Hindlimb muscle (tissue), 1 donor: Measurements from ENCODE around the gene PDCD7. TPM values are rescaled to one million over a fixed set of nuclear protein-coding genes. Genes with fewer than 3 reads are reported as not detected.
A peak's percentile ranks its signal among the peaks of the same experiment; 100 is the strongest.
"Not testable (repeated sequence)": the region's sequence is repeated elsewhere in the genome, so short reads cannot be mapped to it uniquely, and the experiment has no call there.

Source experiments
- DNase-seq: peaks from one replicate; pipeline ENCODE4 v3.0.0-alpha.2; 2013
- polyA plus RNA-seq: library from polyadenylated mRNA; unstranded; fragments of 120-200 nt; gene quantifications from one replicate; pipeline ENCODE4 v1.2.1, GENCODE V29; 2013; ENCODE audit not compliant: insufficient read length

PDCD7 gene
- polyA plus RNA-seq, 1 donor: 25.7 TPM

DNA sequence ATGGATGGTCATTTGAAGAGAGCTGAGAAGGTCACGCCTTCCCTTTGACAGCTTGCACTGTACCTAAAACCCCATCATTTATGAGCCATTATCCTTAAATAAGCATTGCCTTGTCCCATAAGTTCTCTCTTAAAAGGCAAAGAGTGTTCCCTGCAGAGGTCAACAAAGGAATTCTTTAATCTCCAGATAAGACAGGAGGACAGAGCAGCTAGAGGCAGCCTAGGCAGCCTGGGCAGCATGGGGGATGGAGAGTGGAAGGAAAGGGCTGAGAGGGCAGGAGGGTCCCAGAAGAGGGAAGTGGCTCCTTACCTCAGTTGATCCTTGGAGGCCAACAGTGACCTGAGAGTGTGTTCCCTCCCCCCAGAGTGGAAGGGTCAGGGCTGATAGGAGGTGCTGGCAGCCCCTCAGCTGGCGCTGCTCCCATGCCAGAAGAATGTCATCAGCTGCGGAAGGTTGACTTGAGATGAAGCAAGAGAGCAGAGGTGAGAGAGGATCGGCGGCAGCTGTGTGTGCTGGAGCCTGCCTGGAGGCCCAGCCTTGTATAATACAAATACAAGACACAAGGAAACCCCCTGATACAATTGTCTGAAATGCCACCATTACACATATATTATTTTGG lies 44.3 kb downstream of the PDCD7 start:
- DNase-seq: no peak

DNA sequence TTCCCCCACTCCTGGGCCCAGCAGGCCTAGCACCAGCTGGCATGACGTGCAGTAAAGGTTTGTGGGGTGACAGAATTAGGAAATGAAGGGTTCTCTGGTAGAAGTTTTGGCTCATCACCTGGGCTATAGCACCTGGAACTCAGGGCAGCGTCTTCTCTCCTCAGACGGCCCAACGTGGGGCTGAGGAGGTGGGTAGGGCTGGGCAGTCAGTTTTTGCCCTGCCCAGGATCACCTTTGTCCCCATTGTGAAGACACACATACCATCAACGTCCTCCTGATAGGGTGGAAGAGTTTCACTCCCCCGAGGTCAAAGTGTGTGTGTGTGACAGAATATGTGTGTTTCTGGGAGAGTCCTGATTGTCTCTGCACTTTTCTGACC lies 45.0 kb downstream of the PDCD7 start:
- no peak for DNase-seq

DNA sequence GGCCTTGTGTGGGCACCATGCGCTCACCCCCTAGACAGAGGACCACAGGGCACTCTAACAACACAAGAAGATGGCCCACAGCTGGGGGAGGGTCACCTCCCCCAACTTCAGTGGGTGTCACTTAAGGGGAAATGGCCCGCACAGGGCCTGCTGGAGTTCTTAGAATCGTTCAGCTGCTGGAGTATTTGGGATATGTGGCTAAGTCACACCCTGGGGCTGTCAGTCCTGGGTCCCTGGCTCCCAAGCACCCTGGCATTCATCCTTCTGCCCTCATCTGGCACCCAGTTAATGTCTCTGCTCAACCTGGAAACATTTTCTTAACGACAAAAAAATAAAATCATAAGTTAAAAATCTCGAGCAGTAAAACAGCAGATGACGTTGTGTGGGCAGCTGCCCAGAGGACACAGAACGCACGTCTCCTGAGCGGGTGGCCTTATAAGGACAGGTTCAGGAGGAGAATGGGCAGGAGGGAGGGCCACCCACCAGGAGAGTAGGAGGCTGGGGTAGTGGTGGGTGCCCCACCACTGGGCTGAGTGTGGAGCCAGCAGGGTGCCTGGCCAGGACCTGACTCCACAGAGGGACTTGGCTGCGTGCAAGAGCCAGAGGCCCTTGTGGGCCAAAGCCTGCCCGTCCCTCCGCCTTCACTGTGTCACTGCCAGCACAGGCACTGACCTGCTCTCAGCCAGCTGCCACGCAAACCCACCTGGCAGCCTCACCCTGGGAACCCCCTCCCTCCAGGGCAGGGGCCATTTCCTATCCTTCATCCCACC lies 45.5 kb downstream of the PDCD7 start:
- DNase-seq: peak; percentile 44

DNA sequence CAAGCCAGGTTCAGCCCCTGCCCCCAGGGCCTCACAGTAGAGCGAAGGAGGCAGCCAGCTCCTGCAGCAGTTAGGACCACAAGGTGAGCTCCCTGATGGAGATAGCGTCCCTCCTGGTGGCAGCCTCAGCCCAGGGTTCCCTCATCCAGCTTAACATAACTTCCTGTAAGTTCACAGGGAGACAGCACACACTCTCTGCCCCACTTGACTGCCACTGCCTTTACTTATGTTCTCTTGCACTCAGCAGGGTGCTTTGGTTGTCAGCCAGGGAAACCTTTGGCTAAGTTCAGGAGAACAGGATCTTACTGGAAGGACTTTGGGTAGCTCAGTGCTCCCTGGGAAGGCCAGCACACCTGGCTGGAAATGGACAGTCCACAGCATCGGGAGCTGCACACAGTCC lies 46.2 kb downstream of the PDCD7 start:
- DNase-seq: no peak

DNA sequence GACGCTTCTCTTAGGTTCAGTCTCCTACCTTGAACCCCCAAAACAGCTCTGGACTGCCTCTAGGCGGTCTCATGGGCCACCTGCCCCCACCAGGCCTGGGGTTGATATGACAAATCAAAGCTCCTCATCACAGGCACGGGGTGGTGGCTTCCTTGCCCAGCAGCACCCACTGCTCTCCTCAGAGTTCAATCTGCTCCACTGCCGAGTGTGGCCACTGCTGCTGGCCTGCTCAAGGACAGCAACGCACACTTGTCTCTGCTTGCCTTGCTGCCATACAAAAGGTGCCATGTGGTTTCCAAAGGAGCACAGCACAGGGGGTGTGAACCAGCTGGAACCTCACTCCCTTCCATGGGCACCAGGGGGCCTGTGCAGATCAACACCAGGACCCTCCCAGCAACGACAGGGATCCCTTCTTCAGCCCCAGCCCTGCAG lies 46.9 kb downstream of the PDCD7 start:
- no peak for DNase-seq

DNA sequence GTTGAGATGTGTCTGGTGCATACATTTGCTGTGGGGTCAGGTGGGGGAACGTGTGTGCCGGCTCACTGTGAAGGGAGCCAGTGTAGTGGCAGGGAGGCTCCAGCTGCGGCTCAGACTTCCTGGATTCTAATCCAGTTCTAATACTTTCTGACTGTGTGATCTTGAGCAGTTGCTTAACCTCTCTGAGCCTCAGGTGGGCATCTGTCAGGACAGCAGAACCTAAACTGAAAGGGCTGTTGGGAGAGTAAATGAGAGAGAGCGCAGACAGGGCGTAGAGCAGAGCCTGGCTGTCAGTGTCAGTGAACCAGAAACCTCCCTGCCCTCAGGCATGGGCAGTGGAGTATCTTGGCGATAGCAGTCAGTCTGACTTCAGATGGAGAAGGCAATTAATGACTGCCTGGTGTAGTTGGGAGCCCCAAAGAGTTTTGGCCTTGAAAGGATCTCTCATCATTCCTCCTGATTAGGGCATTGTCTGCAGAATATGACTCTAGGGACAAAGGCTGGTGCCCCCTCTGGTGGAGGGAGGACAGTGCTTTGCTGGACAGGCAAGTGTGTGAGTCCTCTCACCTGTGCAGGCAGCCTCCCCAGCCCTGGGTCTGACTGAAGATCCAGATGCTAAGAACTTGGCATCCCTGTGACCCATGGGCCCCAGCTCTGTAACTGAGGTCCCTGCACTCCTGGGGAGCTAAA lies 47.5 kb downstream of the PDCD7 start:
- DNase-seq: no peak

DNA sequence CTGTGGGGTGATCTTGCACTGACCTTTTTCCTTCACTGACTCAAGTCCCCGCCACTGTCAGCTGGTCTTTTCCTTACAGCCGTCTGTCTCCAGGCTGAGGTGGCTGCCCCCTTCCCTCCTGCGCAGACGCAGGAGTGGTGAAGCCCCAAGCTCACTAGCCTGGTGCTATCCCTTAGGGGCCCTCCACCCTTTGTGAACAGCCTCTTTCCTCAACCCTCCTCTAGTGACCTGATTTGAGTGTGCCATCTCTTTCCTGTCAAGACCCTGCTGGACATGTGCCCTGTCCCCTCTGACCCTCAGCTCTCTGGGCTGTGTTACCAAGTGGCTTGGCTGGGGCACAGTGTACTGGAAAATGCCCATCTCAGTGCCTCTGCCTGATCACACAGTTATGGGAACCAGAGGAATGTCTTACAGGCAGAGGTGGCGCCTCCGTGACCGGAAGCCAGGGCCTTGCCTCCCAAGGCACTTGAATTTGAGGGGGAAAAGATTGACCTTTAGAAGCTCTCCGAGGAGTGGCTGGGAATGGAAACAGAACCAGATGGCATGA lies 48.3 kb downstream of the PDCD7 start:
- no peak for DNase-seq

DNA sequence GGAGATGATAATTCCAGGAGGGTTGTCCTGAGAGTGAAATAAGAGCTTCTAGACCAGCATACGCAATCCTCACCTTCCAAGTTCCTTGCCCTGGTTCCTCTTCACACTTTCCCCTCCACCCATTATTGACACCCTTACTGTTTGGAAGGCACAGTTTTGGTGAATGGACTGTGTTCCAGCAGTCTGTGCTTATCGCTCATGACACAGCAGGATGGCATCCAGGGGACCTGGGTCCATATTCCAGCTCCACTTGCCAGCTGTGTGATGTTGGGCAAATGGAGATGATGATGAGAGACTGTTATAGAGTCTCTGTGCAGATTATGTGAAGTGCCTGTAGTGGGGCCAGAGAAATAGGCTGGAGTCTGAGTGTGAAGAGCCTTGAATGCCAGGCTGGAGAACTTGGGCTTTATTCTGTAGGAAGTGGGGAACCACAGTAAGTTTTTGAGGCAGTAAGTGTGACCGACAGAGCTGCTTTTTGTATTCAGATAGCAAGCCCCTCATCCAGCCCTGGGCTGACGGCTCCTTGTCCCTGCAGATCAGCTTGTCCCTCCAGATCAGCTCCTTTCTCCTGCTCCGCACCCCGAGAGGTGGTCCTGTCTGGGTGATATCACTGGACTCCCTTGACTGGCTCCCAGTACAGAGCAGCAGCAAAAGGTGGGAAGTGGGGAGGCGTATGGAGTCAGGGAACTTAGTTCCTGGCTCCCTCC lies 49.0 kb downstream of the PDCD7 start:
- no peak for DNase-seq

DNA sequence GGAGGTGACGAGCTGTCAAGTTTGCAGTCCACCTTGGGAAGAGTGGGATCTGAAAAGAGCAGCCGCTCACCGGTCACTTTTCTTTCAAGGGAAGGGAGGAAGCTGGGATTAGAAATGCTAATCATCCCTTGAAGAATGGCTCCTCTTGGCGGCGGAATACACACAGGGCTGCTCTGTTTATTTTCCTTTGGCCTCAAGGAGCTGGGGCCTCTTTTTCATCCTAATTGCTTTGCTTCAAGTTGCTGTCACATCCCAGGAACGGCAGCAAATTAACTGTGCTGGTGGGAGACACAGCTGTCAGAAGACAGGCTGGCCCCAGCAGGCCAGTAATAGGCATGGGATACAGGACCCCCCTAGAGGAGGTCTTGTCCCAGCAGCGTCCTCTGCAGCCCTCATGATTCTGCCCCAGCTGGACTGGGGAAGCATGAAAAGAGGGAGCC lies 50.3 kb downstream of the PDCD7 start:
- no peak for DNase-seq

DNA sequence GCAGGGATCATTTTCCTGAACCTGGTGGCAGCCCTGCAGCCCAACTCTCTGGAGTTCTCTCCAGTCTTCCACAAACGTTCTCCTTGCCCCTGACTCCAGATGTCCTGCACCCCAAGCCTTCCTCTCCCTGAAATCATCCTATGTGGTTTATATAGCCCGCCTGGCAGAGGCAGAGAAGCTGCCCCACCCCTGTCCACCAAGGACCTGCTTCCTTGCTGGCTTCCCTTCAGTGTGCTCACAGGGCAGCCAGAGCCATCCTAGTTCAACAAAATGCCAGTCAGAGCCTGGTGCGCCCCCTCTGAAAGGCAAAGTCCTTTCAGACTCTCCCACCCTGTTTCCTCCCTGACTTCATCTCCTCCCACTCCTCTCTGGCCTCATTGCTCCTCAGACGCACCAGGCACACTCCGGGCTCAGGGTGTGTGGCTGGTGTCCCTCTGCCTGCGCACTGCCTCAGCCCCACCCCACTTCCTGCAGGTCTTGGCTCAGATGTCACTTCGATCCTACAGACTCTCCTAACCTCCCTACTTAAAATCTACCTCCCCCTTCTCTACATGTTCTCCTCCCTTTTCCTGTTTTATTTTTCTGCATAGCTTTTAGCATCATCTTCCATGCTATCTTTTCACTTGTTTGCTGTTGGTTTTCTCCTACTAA lies 51.2 kb downstream of the PDCD7 start:
- DNase-seq: no peak

DNA sequence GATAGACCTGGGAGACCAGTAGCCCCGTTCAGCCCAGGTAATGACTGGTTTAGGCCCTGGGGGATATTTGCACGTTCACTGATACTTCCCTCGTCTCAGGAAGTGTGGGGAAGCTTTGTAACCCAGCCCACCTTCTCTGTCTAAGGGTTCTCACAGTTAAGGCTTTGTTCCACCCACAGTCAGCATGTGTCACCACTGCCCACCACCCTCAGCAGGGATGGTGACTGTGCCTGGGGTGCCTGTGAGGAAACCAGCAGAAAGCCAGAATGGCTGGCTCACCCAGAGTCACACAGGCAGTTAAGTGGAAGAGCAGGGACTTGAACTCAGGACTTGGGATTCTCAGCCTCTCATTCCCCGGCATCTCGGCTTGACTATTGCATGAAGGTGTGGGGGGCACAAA lies 51.9 kb downstream of the PDCD7 start:
- no peak for DNase-seq

DNA sequence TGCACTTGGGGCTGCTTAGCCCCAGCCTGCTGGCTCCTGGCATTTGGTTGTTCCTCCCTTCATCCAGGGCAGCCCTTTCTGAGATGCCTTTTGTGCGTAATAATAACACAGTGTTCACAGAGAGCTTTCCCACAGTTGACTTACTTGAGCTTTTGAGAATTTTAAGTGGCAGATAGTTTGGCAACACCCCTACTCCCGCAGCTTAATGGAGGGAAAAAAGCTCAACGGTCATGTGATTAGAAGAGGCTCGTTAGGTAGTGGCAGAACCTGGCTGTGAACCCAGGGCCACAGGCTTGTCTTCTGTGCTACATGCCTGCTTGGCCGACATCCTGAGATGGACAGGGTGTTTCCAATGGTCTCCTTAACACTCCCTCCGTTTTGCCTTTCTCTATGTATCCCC lies 52.3 kb downstream of the PDCD7 start:
- no peak for DNase-seq

DNA sequence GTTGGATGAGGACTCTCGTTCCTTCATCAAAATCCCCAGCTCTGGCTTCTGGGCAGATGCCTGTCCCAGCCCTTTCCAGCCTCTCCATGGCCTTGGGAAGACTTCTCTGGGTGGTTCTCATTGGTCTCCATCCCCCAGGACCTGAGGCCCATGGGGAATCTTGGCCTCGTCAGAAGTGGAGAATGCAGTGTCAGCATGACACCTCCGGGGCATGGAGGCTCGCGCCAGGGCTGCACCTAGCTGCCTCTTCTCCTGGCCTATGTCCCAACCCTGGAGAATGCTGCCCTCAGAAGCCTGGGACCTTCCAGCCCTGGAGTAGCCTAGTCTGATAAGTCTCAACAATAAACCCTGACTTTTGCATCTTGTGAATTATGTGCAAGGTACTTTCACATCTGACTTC lies 54.0 kb downstream of the PDCD7 start:
- no peak for DNase-seq

DNA sequence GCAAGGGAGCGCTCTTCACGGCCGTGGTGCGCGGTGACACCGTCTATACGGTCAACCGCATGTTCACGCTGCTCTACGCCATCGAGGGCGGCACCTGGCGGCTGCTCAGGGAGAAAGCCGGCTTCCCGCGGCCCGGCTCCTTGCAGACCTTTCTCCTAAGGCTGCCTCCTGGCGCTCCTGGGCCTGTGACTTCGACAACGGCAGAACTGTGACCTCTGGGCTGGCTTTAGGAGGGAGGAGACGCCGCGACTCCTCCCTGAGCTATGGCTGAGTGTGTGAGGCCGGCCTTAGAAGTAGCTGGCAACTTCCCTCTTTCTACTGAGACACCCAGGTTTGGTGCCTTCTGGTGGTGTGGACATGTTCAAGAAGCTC lies 55.6 kb downstream of the PDCD7 start:
- peak; percentile 68 for DNase-seq

DNA sequence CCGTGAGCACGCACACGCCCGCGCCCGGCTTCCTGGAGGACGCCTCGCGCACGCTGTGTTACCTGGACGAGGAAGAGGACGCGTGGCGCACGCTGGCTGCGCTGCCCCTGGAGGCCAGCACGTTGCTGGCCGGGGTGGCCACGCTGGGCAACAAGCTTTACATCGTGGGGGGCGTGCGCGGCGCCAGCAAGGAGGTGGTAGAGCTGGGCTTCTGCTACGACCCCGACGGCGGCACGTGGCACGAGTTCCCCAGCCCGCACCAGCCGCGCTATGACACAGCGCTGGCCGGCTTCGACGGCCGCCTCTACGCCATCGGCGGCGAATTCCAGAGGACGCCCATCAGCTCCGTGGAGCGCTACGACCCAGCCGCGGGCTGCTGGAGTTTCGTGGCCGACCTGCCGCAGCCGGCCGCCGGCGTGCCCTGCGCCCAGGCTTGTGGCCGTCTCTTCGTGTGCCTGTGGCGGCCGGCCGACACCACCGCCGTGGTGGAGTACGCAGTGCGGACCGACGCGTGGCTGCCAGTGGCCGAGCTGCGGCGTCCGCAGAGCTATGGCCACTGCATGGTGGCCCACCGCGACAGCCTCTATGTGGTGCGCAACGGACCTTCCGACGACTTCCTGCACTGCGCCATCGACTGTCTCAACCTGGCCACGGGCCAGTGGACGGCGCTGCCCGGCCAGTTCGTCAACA lies 56.2 kb downstream of the PDCD7 start:
- DNase-seq: no peak

DNA sequence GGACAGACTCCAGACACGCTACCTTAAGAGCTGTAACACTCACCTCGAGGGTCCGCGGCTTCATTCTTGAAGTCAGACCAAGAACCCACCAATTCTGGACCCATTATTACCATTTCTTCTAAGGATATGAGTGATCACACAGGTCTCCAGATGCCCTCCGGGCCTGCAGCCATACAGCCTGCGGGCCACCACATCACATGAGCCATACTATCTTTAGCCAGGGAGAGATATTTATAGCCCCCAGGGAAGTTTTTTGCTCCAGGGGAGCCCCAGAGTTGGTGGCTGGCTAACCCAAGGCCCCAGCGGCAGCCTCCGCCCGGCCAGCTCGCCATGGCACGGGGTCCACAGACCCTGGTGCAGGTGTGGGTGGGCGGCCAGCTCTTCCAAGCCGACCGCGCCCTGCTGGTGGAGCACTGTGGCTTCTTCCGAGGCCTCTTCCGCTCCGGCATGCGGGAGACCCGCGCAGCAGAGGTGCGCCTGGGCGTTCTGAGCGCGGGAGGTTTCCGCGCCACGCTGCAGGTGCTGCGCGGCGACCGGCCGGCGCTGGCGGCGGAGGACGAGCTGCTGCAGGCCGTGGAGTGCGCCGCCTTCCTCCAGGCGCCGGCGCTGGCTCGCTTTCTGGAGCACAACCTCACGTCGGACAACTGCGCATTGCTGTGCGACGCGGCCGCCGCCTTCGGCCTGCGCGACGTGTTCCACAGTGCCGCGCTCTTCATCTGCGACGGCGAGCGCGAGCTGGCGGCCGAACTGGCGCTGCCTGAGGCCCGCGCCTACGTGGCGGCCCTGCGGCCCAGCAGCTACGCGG lies 56.9 kb downstream of the PDCD7 start, which contains the start of gene KBTBD13:
TSS of gene KBTBD13 (plus strand) at position 261 of the 805 bp plus-strand sequence. CDS start at position 331, 70 bp downstream.
- DNase-seq: no peak

DNA sequence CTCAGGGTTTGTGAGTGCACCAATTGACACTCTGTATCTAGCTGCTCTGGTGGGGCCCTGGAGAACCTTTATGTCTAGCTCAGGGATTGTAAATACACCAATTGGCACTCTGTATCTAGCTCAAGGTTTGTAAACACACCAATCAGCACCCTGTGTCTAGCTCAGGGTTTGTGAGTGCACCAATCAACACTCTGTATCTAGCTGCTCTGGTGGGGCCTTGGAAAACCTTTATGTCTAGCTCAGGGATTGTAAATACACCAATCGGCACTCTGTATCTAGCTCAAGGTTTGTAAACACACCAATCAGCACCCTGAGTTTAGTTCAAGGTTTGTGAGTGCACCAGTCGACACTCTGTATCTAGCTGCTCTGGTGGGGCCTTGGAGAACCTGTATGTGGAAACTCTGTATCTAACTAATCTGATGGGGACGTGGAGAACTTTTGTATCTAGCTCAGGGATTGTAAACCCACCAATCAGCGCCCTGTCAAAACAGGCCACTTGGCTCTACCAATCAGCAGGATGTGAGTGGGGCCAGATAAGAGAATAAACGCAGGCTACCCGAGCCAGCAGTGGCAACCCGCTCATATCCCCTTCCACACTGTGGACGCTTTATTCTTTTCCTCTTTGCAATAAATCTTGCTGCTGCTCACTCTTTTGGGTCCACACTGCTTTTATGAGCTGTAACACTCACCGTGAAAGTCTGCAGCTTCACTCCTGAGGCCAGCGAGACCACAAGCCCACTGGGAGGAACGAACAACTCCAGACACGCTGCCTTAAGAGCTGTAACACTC lies 57.8 kb downstream of the PDCD7 start:
- DNase-seq: not testable (repeated sequence)

DNA sequence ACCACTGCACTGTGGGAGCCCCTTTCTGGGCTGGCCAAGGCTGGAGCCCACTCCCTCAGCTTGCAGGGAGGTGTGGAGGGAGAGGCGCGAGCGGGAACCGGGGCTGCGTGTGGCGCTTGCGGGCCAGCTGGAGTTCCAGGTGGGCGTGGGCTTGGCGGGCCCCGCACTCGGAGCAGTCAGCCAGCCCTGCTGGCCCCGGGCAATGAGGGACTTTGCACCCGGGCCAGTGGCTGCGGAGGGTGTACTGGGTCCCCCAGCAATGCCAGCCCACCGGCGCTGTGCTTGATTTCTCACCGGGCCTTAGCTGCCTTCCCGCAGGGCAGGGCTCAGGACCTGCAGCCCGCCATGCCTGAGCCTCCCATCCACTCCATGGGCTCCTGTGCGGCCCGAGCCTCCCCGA lies 58.7 kb downstream of the PDCD7 start:
- not testable (repeated sequence) for DNase-seq

DNA sequence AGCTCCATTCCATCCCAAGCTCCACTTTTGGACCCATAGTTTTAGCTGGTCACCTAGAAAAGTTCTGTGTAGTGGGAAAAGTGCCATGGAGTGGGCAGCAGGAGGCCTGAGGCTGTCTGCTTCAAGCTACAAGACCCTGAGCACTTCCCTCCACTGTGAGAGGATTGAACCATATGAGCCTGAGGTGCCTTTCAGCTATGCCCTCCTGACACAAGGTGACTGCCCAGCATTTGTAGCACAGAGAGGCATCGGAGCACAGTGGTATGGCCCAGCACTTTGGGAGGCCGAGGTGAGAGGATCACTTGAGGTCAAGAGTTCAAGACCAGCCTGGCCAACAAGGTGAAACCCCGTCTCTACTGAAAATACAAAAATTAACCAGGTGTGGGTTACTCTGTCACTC lies 61.0 kb downstream of the PDCD7 start:
- no peak for DNase-seq

DNA sequence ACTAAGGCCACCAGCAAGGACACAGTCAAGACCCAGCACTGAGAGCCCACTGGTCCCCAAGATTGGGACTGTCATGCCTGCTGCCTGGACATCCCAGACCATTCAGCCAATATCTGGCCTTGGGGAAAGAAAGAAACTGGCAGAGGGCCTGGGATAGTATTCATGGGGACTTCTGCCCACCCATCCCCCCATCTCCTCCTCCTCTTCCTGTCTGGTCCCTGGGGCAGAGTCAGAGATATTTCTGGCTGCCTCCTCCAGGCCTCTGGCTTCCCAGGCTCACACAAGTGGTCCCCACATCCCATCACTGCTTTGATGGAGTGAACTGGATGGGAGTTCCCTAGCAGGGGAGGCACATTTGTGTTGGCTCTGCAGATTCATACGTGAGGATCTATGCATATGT lies 61.6 kb downstream of the PDCD7 start:
- DNase-seq: peak; percentile 43
